Fibroblast of lung (primary cell): ENCODE data around the gene TLNRD1.

Experiments
- CTCF ChIP-seq, 2 donors: IDR thresholded peaks in 1 of 2; conservative IDR thresholded peaks in 1 of 2; 1 replicate in 1 of 2; 2 replicates in 1 of 2; pipeline ENCODE4 v1.5.1; 2011 to 2012; ENCODE audit warnings: low read length in 2 of 2, control low read depth in 1 of 2, inconsistent platforms in 1 of 2, low read depth in 1 of 2, mild to moderate bottlenecking in 1 of 2
- EZH2 ChIP-seq: IDR thresholded peaks from 2 replicates; pipeline ENCODE4 v1.5.1; 2012; ENCODE audit warnings: low read length, control low read depth, mild to moderate bottlenecking; ENCODE audit errors: missing control alignments

GRCh38 chr15:80970658-80971057, 30.1 kb upstream of the TLNRD1 start:
- TF ChIP-seq CTCF (conservative IDR thresholded peaks at IDR 0.05 in 1 of 2, IDR thresholded peaks at IDR 0.05 in 1 of 2; ENCODE audit: low read depth in 1 of 2, low read length in 2 of 2) (no peak), EZH2 (no peak)
